Measurements from ENCODE around the gene MMS19. TPM values are rescaled to one million over a fixed set of nuclear protein-coding genes. Genes with fewer than 3 reads are reported as not detected.

The MMS19 gene
- total RNA-seq, 1 experiment from 2014 or later, result 70.6 TPM

DNA sequence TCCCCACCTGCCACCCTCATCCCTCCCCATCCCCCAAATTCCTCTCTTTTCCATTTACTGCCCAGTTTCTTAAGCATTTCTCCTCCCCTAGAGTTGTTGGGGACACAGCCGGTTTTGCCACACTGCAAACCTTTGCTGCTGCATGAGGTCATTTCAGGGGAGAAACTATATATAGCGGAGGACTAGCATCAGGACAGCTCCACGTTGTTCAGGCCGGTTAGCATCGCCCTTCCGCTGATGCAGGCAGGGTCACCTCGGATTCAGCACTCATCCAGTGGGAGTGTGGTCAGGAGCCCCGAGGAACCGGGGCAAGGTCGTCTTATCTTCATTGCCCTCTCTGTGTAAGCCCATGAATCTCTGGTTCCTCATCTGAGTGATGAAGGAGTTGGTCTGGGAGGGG lies 16.1 kb upstream of the MMS19 start:
- H3K4me3 ChIP-seq (ENCODE audit: low read depth, low read length, poor library complexity, severe bottlenecking), result no peak overlapping the region
- POLR2A ChIA-PET (ENCODE audit: low non-redundant PET), result no interaction called here

DNA sequence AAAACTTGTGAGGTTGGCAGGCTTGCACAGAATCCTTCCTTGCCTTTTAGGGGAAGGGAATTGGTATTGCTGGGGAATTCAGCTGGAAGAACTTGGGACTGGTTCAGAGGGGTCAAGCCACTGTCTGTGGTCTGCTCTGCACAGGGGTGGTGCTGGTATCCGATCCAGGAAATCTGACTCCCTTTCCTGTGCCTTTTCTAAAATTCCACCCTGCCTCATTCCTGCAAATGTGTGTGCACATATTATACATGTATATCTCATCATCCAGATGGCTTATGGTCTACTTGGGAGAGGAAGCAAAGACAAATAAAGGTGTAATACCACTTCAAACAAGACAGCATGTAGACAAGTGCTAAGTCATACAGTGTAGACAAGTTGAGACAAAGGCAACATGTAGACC lies 14.8 kb upstream of the MMS19 start:
- intact Hi-C loops (cut with micrococcal nuclease; ENCODE audit: unreplicated experiment), result no loop called here
- no peaks in the 10 kb centered on the region for H3K27me3 ChIP-seq (replicated peaks; ENCODE audit: insufficient read depth, low read depth, low read length, poor library complexity)
- no peak overlapping the region for H3K4me3 ChIP-seq (ENCODE audit: low read depth, low read length, poor library complexity, severe bottlenecking)
- ChIA-PET POLR2A (ENCODE audit: low non-redundant PET) (no interaction called here), CTCF (no interaction called here)
- no peaks in the 10 kb centered on the region for H3K9me3 ChIP-seq (ENCODE audit: low read depth, low read length, poor library complexity, severe bottlenecking)
- H3K27ac ChIP-seq (ENCODE audit: low read depth, low read length, poor library complexity, severe bottlenecking), result no peak overlapping the region
- no TSS peak for BruUV-seq (replicated peaks)
- DNase-seq (ENCODE audit: low spot score), result no peak
- no peaks in the 10 kb centered on the region for H3K4me1 ChIP-seq (ENCODE audit: insufficient read depth, low read length, poor library complexity, severe bottlenecking)
- H3K36me3 ChIP-seq (ENCODE audit: insufficient read depth, low read length, poor library complexity, severe bottlenecking), result no peaks in the 10 kb centered on the region
- no peak for TF ChIP-seq EZH2 (IDR thresholded peaks at IDR 0.05; ENCODE audit: borderline replicate concordance, low read depth, low read length, poor library complexity, severe bottlenecking)
- TF ChIP-seq, protein P1, sequence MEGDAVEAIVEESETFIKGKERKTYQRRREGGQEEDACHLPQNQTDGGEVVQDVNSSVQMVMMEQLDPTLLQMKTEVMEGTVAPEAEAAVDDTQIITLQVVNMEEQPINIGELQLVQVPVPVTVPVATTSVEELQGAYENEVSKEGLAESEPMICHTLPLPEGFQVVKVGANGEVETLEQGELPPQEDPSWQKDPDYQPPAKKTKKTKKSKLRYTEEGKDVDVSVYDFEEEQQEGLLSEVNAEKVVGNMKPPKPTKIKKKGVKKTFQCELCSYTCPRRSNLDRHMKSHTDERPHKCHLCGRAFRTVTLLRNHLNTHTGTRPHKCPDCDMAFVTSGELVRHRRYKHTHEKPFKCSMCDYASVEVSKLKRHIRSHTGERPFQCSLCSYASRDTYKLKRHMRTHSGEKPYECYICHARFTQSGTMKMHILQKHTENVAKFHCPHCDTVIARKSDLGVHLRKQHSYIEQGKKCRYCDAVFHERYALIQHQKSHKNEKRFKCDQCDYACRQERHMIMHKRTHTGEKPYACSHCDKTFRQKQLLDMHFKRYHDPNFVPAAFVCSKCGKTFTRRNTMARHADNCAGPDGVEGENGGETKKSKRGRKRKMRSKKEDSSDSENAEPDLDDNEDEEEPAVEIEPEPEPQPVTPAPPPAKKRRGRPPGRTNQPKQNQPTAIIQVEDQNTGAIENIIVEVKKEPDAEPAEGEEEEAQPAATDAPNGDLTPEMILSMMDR (conservative IDR thresholded peaks at IDR 0.05; ENCODE audit: low read depth, low read length), result no peak

More for the DNA sequence above, 16.1 kb upstream of the MMS19 start:
- DNase-seq (ENCODE audit: low spot score), result no peak
- intact Hi-C loops (cut with micrococcal nuclease; ENCODE audit: unreplicated experiment), result no loop called here
- no peaks in the 10 kb centered on the region for H3K27me3 ChIP-seq (replicated peaks; ENCODE audit: insufficient read depth, low read depth, low read length, poor library complexity)
- CTCF ChIA-PET, result no interaction called here
- no peaks in the 10 kb centered on the region for H3K36me3 ChIP-seq (ENCODE audit: insufficient read depth, low read length, poor library complexity, severe bottlenecking)
- peaks cover 10% of the 10 kb centered on the region for H3K4me1 ChIP-seq (ENCODE audit: insufficient read depth, low read length, poor library complexity, severe bottlenecking)
- H3K9me3 ChIP-seq (ENCODE audit: low read depth, low read length, poor library complexity, severe bottlenecking), result no peaks in the 10 kb centered on the region
- BruUV-seq (replicated peaks), result no TSS peak
- no peak overlapping the region for H3K27ac ChIP-seq (ENCODE audit: low read depth, low read length, poor library complexity, severe bottlenecking)
- TF ChIP-seq EZH2 (IDR thresholded peaks at IDR 0.05; ENCODE audit: borderline replicate concordance, low read depth, low read length, poor library complexity, severe bottlenecking), result no peak
- TF ChIP-seq, protein P1 (conservative IDR thresholded peaks at IDR 0.05; ENCODE audit: low read depth, low read length), result no peak

DNA sequence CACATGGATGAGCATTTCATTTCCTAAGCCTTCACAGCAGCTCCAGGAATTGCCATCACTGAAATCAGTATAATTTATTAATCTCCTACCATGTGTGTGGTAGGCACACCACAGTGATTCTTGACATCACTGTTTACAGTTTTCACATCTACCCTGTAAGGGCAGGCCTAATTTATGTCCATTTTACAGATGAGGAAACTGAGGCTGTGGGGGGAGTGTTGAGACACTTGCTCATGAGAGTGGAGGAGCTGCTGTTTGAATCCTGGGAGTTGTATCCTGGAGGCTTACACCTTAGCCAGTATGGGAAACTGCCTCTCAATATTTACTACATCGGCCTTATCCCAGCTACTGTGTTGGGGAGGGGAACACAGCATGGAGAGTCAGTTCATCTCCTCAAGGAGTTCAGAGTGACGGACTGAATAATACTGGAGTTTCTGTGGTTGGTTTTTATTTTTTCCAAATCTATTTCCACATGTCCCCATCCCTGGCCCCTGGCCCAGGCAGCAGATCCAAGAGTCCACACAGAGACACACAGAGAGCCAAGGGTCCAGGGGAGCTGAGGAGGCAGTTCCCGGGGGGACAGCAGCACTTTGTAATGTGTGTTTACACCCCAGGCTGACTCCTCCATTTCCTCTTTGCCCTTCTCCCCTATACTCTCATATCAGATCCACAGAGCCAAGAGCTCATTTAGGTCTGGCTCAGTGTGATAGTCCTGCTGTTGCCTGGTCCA lies 13.7 kb upstream of the MMS19 start:
- no peak overlapping the region for H3K27ac ChIP-seq (ENCODE audit: low read depth, low read length, poor library complexity, severe bottlenecking)
- CTCF ChIA-PET, result no interaction called here
- no peaks in the 10 kb centered on the region for H3K36me3 ChIP-seq (ENCODE audit: insufficient read depth, low read length, poor library complexity, severe bottlenecking)
- intact Hi-C loops (cut with micrococcal nuclease; ENCODE audit: unreplicated experiment), result no loop called here
- H3K4me3 ChIP-seq (ENCODE audit: low read depth, low read length, poor library complexity, severe bottlenecking), result no peak overlapping the region
- DNase-seq (ENCODE audit: low spot score), result no peak
- no peaks in the 10 kb centered on the region for H3K27me3 ChIP-seq (replicated peaks; ENCODE audit: insufficient read depth, low read depth, low read length, poor library complexity)
- H3K9me3 ChIP-seq (ENCODE audit: low read depth, low read length, poor library complexity, severe bottlenecking), result no peaks in the 10 kb centered on the region
- POLR2A ChIA-PET (ENCODE audit: low non-redundant PET), result no interaction called here
- no peaks in the 10 kb centered on the region for H3K4me1 ChIP-seq (ENCODE audit: insufficient read depth, low read length, poor library complexity, severe bottlenecking)
- no TSS peak for BruUV-seq (replicated peaks)
- TF ChIP-seq, protein P1 (conservative IDR thresholded peaks at IDR 0.05; ENCODE audit: low read depth, low read length), result no peak
- TF ChIP-seq EZH2 (IDR thresholded peaks at IDR 0.05; ENCODE audit: borderline replicate concordance, low read depth, low read length, poor library complexity, severe bottlenecking), result no peak

Data from A673 (cell line).